Stimulated activated CD8-positive, alpha-beta memory T cell treated with anti-CD3 and anti-CD28 coated beads, Interleukin-7, amount 100 ng/mL, for 4 hours (primary cell): ENCODE results near the gene NTRK3.
"Not testable (repeated sequence)": the region's sequence is repeated elsewhere in the genome, so short reads cannot be mapped to it uniquely, and the experiment has no call there.

Source experiments
- DNase-seq, 2 donors: peaks; one replicate each; pipeline ENCODE4 v3.0.0-alpha.2; 2020; ENCODE audit warnings: low read depth in 2 of 2

The NTRK3 gene

GRCh38 chr15:88073391-88073691, 183.2 kb downstream of the NTRK3 start:
- DNase-seq = no peak

- DNase-seq = no peak
Observed at GRCh38 chr15:88072598-88073390, 183.7 kb downstream of the NTRK3 start.

GRCh38 chr15:88072133-88072532, 184.4 kb downstream of the NTRK3 start:
- not testable (repeated sequence) for DNase-seq

- no peak for DNase-seq
Observed at GRCh38 chr15:88071141-88071540, 185.4 kb downstream of the NTRK3 start.

- DNase-seq = no peak
Observed at GRCh38 chr15:88069561-88069960, 187.0 kb downstream of the NTRK3 start.

GRCh38 chr15:88067331-88067685, 189.2 kb downstream of the NTRK3 start:
- no peak for DNase-seq

GRCh38 chr15:88066636-88067330, 189.8 kb downstream of the NTRK3 start:
- DNase-seq = no peak

GRCh38 chr15:88061452-88061851, 195.1 kb downstream of the NTRK3 start:
- no peak for DNase-seq

- no peak for DNase-seq
Observed at GRCh38 chr15:88060383-88060782, 196.2 kb downstream of the NTRK3 start.

GRCh38 chr15:88057836-88058235, 198.7 kb downstream of the NTRK3 start:
- no peak for DNase-seq

GRCh38 chr15:88049506-88049905, 207.0 kb downstream of the NTRK3 start:
- no peak for DNase-seq

- DNase-seq = no peak
Observed at GRCh38 chr15:88048755-88049154, 207.8 kb downstream of the NTRK3 start.

GRCh38 chr15:88048237-88048636, 208.3 kb downstream of the NTRK3 start:
- DNase-seq = no peak

- DNase-seq = no peak
Observed at GRCh38 chr15:88046576-88047129, 209.9 kb downstream of the NTRK3 start.

- no peak for DNase-seq
Observed at GRCh38 chr15:88043396-88043795, 213.1 kb downstream of the NTRK3 start.

GRCh38 chr15:88042047-88042446, 214.5 kb downstream of the NTRK3 start:
- no peak for DNase-seq

GRCh38 chr15:88040516-88040915, 216.0 kb downstream of the NTRK3 start:
- no peak for DNase-seq

GRCh38 chr15:88038261-88038660, 218.3 kb downstream of the NTRK3 start:
- no peak for DNase-seq

- no peak for DNase-seq
Observed at GRCh38 chr15:88036154-88036839, 220.2 kb downstream of the NTRK3 start.

- no peak for DNase-seq
Observed at GRCh38 chr15:88035381-88035780, 221.2 kb downstream of the NTRK3 start.

GRCh38 chr15:88033421-88033820, 223.1 kb downstream of the NTRK3 start:
- not testable (repeated sequence) for DNase-seq

GRCh38 chr15:88032787-88033186, 223.8 kb downstream of the NTRK3 start:
- DNase-seq = no peak

GRCh38 chr15:88031461-88031860, 225.1 kb downstream of the NTRK3 start:
- no peak for DNase-seq
